ENCODE results near the gene MARCKSL1.
"Not testable (repeated sequence)": the region's sequence is repeated elsewhere in the genome, so short reads cannot be mapped to it uniquely, and the experiment has no call there.

The MARCKSL1 gene

GRCh38 chr1:32289256-32289655 is 46.8 kb downstream of the MARCKSL1 start:
- DNase-seq (ENCODE audit: low read depth): no peak

- DNase-seq (ENCODE audit: low read depth): no peak
Observed at GRCh38 chr1:32286763-32287162, 49.3 kb downstream of the MARCKSL1 start.

- DNase-seq (ENCODE audit: low read depth): no peak
Observed at GRCh38 chr1:32285658-32286057, 50.4 kb downstream of the MARCKSL1 start.

GRCh38 chr1:32284777-32285176 is 51.3 kb downstream of the MARCKSL1 start:
- DNase-seq (ENCODE audit: low read depth): not testable (repeated sequence)

Data from activated T-helper 9 cell treated with anti-CD3 and anti-CD28 coated beads, Interleukin-2, amount 50 U/mL, for 16 hours (primary cell).